GM18520 (cell line): ENCODE results near the gene MOB3C.

ENCODE experiments used
- ATAC-seq: cut with Tn5 transposase; IDR thresholded peaks from one replicate; pipeline ENCODE4 v1.9.1; 2021; ENCODE audit not compliant: unreplicated experiment

Gene MOB3C

DNA sequence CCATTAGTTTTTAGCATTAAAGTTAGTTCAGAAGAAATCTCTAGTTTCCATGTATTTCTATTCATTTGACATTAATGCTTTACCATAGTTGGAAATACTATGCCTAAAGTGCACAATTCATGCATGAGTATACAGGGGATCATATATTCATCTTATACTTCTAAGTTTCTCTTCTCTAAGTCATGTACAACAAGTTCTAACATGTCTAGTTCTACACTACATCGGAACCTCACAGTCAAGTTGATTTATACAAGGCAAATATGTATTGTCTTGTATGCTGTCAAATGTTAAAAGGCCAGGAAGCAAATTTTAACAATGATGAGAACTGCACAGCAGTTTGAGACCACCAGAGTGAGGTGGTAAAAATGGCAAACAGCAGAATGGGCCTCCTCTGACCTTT, 22.9 kb upstream of the MOB3C start:
- ATAC-seq: no peak

DNA sequence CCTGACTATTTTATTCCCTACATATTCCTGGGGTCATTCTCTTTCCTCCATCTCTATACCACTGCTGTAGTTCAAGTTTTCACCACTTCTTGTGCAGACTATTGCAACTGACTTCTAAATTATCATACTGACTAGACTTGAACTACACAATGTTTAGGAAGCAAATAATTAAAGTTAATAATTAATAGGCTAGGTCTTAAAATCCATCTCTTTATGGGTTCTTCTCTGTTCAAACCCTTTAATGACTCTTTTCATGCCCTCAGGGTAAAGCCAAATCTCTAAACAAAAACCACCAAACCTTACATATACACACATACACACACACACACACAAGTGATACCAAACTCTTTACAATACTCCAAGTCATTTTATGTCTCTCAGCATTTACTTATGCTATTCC, 22.3 kb upstream of the MOB3C start:
- ATAC-seq: no peak

DNA sequence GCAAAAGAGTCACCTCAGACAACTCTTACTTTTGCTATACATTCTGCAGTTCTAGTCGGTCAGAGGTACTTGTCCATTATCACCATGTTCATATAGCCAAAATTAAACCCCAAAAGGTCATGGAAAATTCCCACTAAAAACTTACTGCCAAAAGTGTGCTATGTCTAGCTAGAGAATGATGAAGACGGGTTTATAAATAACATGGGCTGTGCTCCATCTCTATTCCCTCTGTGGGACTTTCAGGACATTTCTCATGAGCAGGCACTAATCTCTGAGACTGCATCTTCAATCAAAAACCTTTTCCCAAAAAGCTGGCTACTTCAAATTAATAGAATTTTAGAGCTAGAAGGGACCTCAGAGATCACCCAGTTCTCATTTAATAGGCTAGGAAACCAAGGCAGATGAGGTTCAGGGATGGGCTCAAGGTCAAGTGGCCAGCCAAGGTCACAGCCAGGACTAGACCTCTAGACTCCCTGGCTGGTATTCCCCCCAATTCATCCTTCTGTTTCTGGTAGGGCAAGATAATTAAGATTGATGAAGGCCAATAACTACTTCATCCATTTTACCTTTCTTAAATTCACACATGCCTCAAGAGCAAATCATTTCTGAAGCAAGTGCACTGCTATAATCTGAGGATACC, 21.0 kb upstream of the MOB3C start:
- ATAC-seq: no peak

- no peak for ATAC-seq
These were observed 18.6 kb upstream of the MOB3C start for GRCh38 chr1:46635205-46635604.

DNA sequence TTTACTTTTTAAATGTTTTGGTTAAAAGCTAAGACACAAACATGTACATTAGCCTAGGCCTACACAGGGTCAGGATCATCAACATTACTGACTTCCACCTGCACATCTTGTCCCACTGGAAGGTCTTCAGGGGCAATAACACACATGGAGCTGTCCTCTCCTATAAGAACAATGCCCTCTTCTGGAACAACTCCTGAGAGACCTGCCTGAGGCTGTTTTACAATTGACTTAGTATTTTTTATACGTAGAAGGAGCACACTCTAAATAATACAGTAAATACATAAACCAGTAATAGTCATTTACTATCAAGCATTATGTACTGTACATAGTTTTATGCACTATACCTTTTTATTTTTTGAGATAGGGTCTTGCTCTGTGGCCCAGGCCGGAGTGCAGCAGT, 14.1 kb upstream of the MOB3C start:
- no peak for ATAC-seq

DNA sequence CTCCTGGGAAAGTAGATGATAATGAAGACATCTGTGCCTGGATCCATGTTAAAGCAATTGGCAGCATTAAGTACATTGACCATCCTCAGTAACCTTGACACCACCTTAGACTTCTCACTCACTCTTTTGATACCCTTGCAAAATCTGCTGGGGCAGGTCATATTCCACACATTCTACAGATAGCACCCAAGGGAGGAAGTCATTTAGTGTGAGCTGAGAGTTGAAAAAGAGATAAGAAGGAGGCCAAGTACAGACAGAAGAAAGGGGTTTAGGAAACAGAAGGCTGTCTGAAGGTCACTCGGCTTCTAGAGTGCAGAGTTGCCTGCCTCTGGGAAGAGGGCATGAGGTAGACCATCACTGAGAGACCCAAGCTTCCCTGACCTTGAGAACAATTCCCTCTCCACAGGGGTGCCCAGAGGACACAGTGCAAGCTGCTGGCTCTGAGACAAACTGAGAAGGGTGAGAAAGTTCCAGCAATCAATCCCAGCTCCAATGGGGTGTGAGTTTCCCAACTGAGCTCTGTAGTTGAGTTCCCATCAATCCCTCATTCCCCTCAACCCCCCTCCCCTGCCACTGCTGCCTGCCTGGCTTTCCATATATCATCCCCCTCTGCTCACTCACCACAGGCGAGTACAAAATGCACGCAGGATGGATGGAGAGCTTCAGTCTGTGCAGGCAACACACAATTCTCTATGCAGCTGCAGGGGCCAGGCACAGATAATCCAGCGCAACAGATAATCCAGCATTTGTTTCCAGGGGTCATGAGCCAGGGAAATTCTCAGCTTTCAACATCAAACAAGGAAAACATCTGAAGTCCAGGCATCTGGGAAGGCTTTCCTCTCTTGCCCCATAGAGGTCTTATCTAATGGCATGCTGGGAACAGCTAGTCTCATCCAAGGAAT, 7.4 kb upstream of the MOB3C start:
- ATAC-seq: no peak

DNA sequence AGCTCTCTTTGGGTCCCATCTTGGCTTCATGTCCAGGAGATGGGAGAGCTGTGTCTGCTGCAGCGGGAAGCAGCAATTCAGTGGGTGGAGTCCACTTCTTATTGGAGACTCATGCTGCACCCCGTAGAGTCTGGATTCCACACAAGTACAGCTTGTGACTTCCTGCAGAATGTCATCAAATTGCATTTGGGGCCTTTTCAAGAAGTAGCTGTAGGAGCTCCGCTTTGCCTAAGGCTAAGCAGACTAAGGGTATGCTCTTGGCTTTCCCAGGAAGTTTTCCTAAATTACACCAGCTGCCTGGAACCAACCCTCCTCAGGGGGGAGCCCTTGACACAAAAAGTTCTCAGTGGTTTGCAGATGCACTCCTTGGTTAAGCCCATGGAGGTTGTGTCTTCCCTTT, 5.7 kb upstream of the MOB3C start:
- no peak for ATAC-seq

DNA sequence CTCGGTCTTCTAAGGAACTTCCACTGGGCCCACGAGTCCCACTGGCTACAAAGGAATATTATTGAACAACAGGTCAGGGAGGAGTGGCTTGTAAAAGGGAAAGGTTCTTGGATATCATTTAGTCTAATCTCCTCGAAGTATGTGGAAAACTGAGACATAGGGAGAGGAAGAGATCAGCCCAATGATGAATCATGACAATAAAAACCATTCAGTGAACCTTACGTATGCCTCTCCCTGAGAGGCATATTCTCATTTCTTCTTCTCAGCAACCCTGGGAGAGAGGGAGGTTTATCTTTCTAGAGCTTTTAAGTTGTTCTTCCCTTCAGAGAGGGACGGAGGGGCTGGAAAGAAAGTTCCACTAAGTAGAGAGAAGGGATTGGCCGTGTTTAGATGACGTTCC, 5.3 kb upstream of the MOB3C start:
- no peak for ATAC-seq

GRCh38 chr1:46619656-46620258, 3.1 kb upstream of the MOB3C start:
- ATAC-seq: no peak

GRCh38 chr1:46618754-46619415, 2.3 kb upstream of the MOB3C start:
- no peak for ATAC-seq

GRCh38 chr1:46617833-46618232, 1.2 kb upstream of the MOB3C start:
- ATAC-seq: no peak

- no peak for ATAC-seq
These were observed 643 bp upstream of the MOB3C start for GRCh38 chr1:46617108-46617800.

DNA sequence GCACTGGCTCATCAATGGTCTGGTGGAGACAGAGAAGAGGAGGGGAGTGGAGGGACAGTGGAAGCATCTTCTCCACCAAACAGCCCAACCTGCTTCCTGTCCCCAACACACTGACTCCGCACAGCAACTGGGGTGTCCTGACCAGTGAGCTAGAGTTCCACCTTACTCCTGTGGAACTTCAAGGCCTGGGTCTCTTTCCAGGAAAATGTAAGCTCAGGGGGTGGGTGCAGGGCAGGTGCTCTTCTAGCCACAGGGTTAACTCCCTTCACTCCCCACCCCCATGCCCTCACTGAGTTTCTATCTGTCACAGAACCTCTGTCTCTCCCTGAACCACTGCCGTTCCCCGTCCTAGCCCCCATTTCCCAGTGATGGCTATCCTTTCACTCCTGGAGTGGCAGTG, 876 bp downstream of the MOB3C start:
- no peak for ATAC-seq

GRCh38 chr1:46615088-46615487, 1.5 kb downstream of the MOB3C start:
- ATAC-seq: no peak

- ATAC-seq: no peak
These were observed 2.0 kb downstream of the MOB3C start for GRCh38 chr1:46614604-46614984.

- ATAC-seq: no peak
These were observed 2.7 kb downstream of the MOB3C start for GRCh38 chr1:46613661-46614603.

DNA sequence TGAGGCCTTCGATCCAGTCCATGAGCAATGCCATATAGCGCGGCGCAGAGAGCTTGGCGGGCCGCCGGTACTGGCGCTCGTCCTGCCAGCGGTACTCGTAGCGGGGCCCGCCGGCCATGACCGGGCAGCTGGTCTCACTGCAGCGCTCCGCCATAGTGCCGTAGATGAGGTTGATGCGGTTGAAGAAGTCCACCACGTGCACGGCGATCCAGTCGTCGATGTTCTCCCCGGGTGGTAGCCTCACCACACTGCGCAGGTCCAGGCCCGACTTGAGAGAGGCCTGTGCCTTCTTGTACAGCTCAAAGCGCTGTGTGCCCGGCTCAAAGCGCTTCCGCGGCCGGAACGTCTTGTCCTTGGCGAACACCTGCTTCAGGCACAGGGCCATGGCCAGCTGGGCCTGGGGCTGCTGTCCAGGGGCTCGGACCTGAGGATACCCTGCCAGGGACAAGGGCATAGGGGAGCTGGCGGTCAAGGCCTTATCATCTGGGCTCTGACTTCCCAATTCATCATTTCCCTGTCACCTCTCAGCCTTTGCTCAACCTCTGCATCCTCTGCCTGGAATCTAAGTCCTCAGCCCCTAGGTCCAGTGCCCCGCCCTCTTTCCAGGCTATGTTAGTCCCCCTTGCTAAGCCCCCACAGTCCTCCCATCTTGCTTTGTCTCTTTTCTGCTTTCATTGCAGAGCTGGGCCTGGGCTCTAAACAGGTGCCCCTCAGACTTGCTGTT, 3.5 kb downstream of the MOB3C start:
- ATAC-seq: no peak

DNA sequence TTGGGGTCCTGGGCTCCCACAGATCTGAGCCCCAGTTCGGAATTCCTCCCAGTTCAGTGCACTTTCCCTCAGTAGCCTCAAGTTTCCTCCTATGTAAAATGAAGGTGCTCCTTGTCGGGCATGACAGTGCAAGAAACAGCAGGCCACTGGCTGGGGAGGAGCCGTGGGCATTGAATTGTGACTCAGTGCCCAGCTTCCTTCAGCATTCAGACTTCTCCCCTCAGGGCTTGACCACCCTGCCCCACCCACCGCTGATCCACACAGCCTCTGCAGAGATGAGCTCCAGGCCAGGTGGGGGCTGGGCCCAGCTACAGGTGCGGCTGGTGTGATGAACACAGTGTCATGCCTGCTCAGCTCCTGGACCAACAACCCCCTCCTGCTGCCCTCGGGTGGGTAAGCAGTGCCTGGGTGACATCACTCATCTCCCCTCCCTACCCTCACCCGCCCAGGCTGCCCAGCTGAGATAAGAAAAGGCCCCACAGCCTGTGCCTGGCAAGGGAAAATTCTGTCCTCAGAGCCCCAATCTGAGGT, 4.9 kb downstream of the MOB3C start:
- no peak for ATAC-seq
